Fibroblast of villous mesenchyme (primary cell): ENCODE results near the gene TRIM67. TPM values are rescaled to one million over a fixed set of nuclear protein-coding genes. Genes with fewer than 3 reads are reported as not detected.

ENCODE experiments used
- DNase-seq: peaks from one replicate; pipeline ENCODE4 v3.0.0-alpha.2; 2010; ENCODE audit warnings: low read depth
- H3K4me3 ChIP-seq: 2 replicates; pipeline ENCODE4 v1.5.1; 2011; ENCODE audit warnings: low read depth, mild to moderate bottlenecking, low read length
- CTCF ChIP-seq: IDR thresholded peaks from 2 replicates; pipeline ENCODE4 v1.5.1; 2012; ENCODE audit warnings: low read depth, mild to moderate bottlenecking, low read length; ENCODE audit not compliant: insufficient read depth
- total RNA-seq: library from RNA; depleted of rRNA; stranded (reverse); fragments of >200 nt; gene quantifications from 2 replicates; pipeline ENCODE4 v1.2.3, GENCODE V29; 2012

TRIM67 gene
- total RNA-seq, 1 donor, result not detected

- DNase-seq, result peak; percentile 47
- H3K4me3 ChIP-seq, result peak overlapping the region; percentile 19
- TF ChIP-seq CTCF, result no peak
These were observed 80.8 kb downstream of the TRIM67 start for GRCh38 chr1:231242516-231243198.

GRCh38 chr1:231248778-231249177 lies 86.9 kb downstream of the TRIM67 start:
- H3K4me3 ChIP-seq, result no peak overlapping the region
- peak; percentile 48 for DNase-seq
- TF ChIP-seq CTCF, result no peak

GRCh38 chr1:231252336-231252735 lies 90.5 kb downstream of the TRIM67 start:
- TF ChIP-seq CTCF, result no peak
- H3K4me3 ChIP-seq, result no peak overlapping the region
- DNase-seq, result no peak

- no peak overlapping the region for H3K4me3 ChIP-seq
- no peak for TF ChIP-seq CTCF
- DNase-seq, result no peak
These were observed 98.5 kb downstream of the TRIM67 start for GRCh38 chr1:231260351-231260750.

- TF ChIP-seq CTCF, result no peak
- DNase-seq, result no peak
- H3K4me3 ChIP-seq, result no peak overlapping the region
These were observed 102.8 kb downstream of the TRIM67 start for GRCh38 chr1:231264642-231265041.

GRCh38 chr1:231265379-231265778 lies 103.5 kb downstream of the TRIM67 start:
- no peak overlapping the region for H3K4me3 ChIP-seq
- DNase-seq, result no peak
- TF ChIP-seq CTCF, result no peak

- DNase-seq, result peak; percentile 40
- TF ChIP-seq CTCF, result no peak
These were observed 105.0 kb downstream of the TRIM67 start for GRCh38 chr1:231266811-231267322.

More at GRCh38 chr1:231266811-231267322, 105.0 kb downstream of the TRIM67 start:
- no peak overlapping the region for H3K4me3 ChIP-seq
